HepG2 (cell line): ENCODE data around the gene PDPR. TPM values are rescaled to one million over a fixed set of nuclear protein-coding genes. Genes with fewer than 3 reads are reported as not detected.
A peak's percentile ranks its signal among the peaks of the same experiment; 100 is the strongest.
"Not testable (repeated sequence)": the region's sequence is repeated elsewhere in the genome, so short reads cannot be mapped to it uniquely, and the experiment has no call there.

Experiments
- HNRNPLL ChIP-seq: fragments of 200-400 bp; formaldehyde crosslinking; IDR thresholded peaks from 2 replicates; pipeline ENCODE4 v1.6.1; 2017; ENCODE audit warnings: mild to moderate bottlenecking, low read depth, low read length; ENCODE audit not compliant: poor library complexity, severe bottlenecking
- KAT7 ChIP-seq: IDR thresholded peaks from 2 replicates; pipeline ENCODE4 v1.6.1; 2018; ENCODE audit warnings: borderline replicate concordance, missing compliant biosample characterization
- KLF16 ChIP-seq, 2 experiments: sonication (generic) in 1 of 2; formaldehyde crosslinking in 1 of 2; IDR thresholded peaks; 2 replicates each; pipeline versions ENCODE4 v1.6.1 to v1.8.0; 2016 to 2023; ENCODE audit warnings: missing genetic modification reagents in 2 of 2, missing compliant biosample characterization in 1 of 2
- KMT2A ChIP-seq: sonication (generic); formaldehyde crosslinking; IDR thresholded peaks from 2 replicates; pipeline ENCODE4 v1.4.0; 2020; ENCODE audit warnings: missing genetic modification reagents
- MTA1 ChIP-seq: sonication (generic); formaldehyde crosslinking; IDR thresholded peaks from 2 replicates; pipeline ENCODE4 v1.4.0; 2020; ENCODE audit warnings: missing genetic modification reagents, mild to moderate bottlenecking, borderline replicate concordance
- MYC ChIP-seq: sonication (generic); formaldehyde crosslinking; IDR thresholded peaks from 2 replicates; pipeline ENCODE4 v1.9.0; 2021; ENCODE audit warnings: missing genetic modification reagents, borderline replicate concordance
- NAIF1 ChIP-seq: sonication (generic); formaldehyde crosslinking; IDR thresholded peaks from 2 replicates; pipeline ENCODE4 v1.5.0; 2020; ENCODE audit warnings: mild to moderate bottlenecking, missing genetic modification reagents, borderline replicate concordance
- NR2F6 ChIP-seq, 2 experiments: IDR thresholded peaks; 2 replicates each; pipeline ENCODE4 v1.6.1; 2016; ENCODE audit warnings: antibody characterized with exemption in 1 of 2, mild to moderate bottlenecking in 1 of 2
- ZNF317 ChIP-seq: sonication (generic); formaldehyde crosslinking; IDR thresholded peaks from 2 replicates; pipeline ENCODE4 v1.5.0; 2020; ENCODE audit warnings: mild to moderate bottlenecking, missing genetic modification reagents
- polyA plus RNA-seq, 8 experiments: library from polyadenylated mRNA; depleted of rRNA in 3 of 8; stranded (reverse) in 7 of 8; unstranded in 1 of 8; fragments of >200 nt; fragmentation: Illumina TruSeq in 4 of 8; extraction: Trizol in 4 of 8; gene quantifications; 2 replicates each; pipeline versions ENCODE4 v1.2.1 to v1.2.3, GENCODE V29; 2011 to 2016; ENCODE audit warnings: low read depth in 4 of 8, missing spikeins in 1 of 8, mixed read lengths in 1 of 8; ENCODE audit not compliant: insufficient read depth in 1 of 8
- total RNA-seq, 5 experiments: library from RNA; depleted of rRNA; stranded (reverse); fragments of >200 nt; fragmentation: Illumina TruSeq; extraction: Trizol; gene quantifications; 2 replicates each; pipeline ENCODE4 v1.2.3, GENCODE V29; 2016; ENCODE audit warnings: low read depth in 1 of 5
- TF ChIP-seq, protein P1 (sequence below): sonication (generic); formaldehyde crosslinking; IDR thresholded peaks from 2 replicates; pipeline ENCODE4 v1.5.0; 2020; ENCODE audit warnings: mild to moderate bottlenecking, missing genetic modification reagents, borderline replicate concordance
- TF ChIP-seq, protein P2 (sequence below): sonication (generic); formaldehyde crosslinking; IDR thresholded peaks from 2 replicates; pipeline ENCODE4 v1.4.0; 2020; ENCODE audit warnings: missing genetic modification reagents
- TF ChIP-seq, protein P3 (sequence below): sonication (generic); formaldehyde crosslinking; IDR thresholded peaks from 2 replicates; pipeline ENCODE4 v1.4.0; 2020; ENCODE audit warnings: missing genetic modification reagents
- TF ChIP-seq, protein P4 (sequence below): sonication (generic); formaldehyde crosslinking; IDR thresholded peaks from 2 replicates; pipeline ENCODE4 v1.9.0; 2022; ENCODE audit warnings: low read depth, missing genetic modification reagents
- TF ChIP-seq, protein P5 (sequence below): sonication (generic); IDR thresholded peaks from 2 replicates; pipeline ENCODE4 v1.6.1; 2016; ENCODE audit warnings: low read depth, borderline replicate concordance

Gene PDPR
- total and polyA plus RNA-seq, 2 of the 13 experiments (the other 11 are each of a cell fraction or from before 2014, with no cell fraction given): 19.5 to 29.9 TPM

DNA sequence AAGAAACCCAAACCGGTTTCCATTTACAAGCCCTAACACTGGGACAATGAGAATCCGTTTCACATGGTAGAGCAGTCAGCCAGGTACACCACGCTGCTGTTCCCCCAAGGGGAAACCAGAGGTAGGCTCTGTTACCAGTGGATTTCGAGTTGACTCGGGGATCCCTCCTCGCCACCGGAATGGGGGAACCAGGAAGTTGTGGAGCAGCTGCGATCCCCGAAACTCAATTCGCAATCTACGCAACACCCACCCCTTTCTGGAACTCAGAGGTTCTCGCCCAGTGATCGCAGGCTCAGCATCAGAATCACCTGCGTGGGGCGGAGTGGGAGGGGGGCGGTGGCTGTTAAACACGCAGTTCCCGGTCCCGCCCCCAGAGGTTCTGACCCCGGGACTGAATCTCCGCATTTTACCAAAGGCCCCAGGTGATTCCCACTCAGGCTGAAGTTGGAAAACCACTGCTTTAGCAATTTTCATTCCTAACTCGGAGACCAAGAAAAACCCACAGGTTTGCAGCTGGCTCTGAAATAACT, 49.2 kb upstream of the PDPR start (continued):
- TF ChIP-seq, protein P1, sequence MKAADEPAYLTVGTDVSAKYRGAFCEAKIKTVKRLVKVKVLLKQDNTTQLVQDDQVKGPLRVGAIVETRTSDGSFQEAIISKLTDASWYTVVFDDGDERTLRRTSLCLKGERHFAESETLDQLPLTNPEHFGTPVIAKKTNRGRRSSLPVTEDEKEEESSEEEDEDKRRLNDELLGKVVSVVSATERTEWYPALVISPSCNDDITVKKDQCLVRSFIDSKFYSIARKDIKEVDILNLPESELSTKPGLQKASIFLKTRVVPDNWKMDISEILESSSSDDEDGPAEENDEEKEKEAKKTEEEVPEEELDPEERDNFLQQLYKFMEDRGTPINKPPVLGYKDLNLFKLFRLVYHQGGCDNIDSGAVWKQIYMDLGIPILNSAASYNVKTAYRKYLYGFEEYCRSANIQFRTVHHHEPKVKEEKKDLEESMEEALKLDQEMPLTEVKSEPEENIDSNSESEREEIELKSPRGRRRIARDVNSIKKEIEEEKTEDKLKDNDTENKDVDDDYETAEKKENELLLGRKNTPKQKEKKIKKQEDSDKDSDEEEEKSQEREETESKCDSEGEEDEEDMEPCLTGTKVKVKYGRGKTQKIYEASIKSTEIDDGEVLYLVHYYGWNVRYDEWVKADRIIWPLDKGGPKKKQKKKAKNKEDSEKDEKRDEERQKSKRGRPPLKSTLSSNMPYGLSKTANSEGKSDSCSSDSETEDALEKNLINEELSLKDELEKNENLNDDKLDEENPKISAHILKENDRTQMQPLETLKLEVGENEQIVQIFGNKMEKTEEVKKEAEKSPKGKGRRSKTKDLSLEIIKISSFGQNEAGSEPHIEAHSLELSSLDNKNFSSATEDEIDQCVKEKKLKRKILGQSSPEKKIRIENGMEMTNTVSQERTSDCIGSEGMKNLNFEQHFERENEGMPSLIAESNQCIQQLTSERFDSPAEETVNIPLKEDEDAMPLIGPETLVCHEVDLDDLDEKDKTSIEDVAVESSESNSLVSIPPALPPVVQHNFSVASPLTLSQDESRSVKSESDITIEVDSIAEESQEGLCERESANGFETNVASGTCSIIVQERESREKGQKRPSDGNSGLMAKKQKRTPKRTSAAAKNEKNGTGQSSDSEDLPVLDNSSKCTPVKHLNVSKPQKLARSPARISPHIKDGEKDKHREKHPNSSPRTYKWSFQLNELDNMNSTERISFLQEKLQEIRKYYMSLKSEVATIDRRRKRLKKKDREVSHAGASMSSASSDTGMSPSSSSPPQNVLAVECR (CRISPR knock-in tag): 0 out of 2 replicates have a peak, but pooled peaks have one; percentile 3
- TF ChIP-seq, protein P2, sequence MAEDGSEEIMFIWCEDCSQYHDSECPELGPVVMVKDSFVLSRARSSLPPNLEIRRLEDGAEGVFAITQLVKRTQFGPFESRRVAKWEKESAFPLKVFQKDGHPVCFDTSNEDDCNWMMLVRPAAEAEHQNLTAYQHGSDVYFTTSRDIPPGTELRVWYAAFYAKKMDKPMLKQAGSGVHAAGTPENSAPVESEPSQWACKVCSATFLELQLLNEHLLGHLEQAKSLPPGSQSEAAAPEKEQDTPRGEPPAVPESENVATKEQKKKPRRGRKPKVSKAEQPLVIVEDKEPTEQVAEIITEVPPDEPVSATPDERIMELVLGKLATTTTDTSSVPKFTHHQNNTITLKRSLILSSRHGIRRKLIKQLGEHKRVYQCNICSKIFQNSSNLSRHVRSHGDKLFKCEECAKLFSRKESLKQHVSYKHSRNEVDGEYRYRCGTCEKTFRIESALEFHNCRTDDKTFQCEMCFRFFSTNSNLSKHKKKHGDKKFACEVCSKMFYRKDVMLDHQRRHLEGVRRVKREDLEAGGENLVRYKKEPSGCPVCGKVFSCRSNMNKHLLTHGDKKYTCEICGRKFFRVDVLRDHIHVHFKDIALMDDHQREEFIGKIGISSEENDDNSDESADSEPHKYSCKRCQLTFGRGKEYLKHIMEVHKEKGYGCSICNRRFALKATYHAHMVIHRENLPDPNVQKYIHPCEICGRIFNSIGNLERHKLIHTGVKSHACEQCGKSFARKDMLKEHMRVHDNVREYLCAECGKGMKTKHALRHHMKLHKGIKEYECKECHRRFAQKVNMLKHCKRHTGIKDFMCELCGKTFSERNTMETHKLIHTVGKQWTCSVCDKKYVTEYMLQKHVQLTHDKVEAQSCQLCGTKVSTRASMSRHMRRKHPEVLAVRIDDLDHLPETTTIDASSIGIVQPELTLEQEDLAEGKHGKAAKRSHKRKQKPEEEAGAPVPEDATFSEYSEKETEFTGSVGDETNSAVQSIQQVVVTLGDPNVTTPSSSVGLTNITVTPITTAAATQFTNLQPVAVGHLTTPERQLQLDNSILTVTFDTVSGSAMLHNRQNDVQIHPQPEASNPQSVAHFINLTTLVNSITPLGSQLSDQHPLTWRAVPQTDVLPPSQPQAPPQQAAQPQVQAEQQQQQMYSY (CRISPR knock-in tag): peak; percentile 64; the same call in 1 of the 2 replicates
- TF ChIP-seq HNRNPLL (peak; percentile 82), KLF16 (CRISPR knock-in tag; IDR thresholded peaks at IDR 0.05) (peak in 1 of 2 experiments; percentile 25; a peak in 1 of 4 replicates), NAIF1 (0 out of 2 replicates have a peak, but pooled peaks have one; percentile 32), NR2F6 (IDR thresholded peaks at IDR 0.05) (peak; percentile 43), MYC (CRISPR knock-in tag) (peak; percentile 2; the same call in 1 of the 2 replicates), KAT7 (CRISPR knock-in tag) (0 out of 2 replicates have a peak, but pooled peaks have one; percentile 16), ZNF317 (CRISPR knock-in tag) (0 out of 2 replicates have a peak, but pooled peaks have one; percentile 42), KMT2A (CRISPR knock-in tag) (peak; percentile 43; the same call in 1 of the 2 replicates), MTA1 (peak; percentile 24; the same call in 1 of the 2 replicates)
- not testable (repeated sequence) for TF ChIP-seq NR2F6 (CRISPR knock-in tag; IDR thresholded peaks at IDR 0.05)
- TF ChIP-seq, protein P3, sequence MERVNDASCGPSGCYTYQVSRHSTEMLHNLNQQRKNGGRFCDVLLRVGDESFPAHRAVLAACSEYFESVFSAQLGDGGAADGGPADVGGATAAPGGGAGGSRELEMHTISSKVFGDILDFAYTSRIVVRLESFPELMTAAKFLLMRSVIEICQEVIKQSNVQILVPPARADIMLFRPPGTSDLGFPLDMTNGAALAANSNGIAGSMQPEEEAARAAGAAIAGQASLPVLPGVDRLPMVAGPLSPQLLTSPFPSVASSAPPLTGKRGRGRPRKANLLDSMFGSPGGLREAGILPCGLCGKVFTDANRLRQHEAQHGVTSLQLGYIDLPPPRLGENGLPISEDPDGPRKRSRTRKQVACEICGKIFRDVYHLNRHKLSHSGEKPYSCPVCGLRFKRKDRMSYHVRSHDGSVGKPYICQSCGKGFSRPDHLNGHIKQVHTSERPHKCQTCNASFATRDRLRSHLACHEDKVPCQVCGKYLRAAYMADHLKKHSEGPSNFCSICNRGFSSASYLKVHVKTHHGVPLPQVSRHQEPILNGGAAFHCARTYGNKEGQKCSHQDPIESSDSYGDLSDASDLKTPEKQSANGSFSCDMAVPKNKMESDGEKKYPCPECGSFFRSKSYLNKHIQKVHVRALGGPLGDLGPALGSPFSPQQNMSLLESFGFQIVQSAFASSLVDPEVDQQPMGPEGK (CRISPR knock-in tag): 0 out of 2 replicates have a peak, but pooled peaks have one; percentile 22
- TF ChIP-seq, protein P4, sequence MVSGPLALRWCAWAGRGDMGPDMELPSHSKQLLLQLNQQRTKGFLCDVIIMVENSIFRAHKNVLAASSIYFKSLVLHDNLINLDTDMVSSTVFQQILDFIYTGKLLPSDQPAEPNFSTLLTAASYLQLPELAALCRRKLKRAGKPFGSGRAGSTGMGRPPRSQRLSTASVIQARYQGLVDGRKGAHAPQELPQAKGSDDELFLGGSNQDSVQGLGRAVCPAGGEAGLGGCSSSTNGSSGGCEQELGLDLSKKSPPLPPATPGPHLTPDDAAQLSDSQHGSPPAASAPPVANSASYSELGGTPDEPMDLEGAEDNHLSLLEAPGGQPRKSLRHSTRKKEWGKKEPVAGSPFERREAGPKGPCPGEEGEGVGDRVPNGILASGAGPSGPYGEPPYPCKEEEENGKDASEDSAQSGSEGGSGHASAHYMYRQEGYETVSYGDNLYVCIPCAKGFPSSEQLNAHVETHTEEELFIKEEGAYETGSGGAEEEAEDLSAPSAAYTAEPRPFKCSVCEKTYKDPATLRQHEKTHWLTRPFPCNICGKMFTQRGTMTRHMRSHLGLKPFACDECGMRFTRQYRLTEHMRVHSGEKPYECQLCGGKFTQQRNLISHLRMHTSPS (CRISPR knock-in tag): 0 out of 2 replicates have a peak, but pooled peaks have one; percentile 5
- TF ChIP-seq, protein P5, sequence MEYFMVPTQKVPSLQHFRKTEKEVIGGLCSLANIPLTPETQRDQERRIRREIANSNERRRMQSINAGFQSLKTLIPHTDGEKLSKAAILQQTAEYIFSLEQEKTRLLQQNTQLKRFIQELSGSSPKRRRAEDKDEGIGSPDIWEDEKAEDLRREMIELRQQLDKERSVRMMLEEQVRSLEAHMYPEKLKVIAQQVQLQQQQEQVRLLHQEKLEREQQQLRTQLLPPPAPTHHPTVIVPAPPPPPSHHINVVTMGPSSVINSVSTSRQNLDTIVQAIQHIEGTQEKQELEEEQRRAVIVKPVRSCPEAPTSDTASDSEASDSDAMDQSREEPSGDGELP: peak; percentile 20; the same call in 1 of the 2 replicates
